HG02885 (cell line): ENCODE data around the gene TBX10.
"Not testable (repeated sequence)": the region's sequence is repeated elsewhere in the genome, so short reads cannot be mapped to it uniquely, and the experiment has no call there.

Experiments
- ATAC-seq: cut with Tn5 transposase; IDR thresholded peaks from one replicate; pipeline ENCODE4 v1.9.1; 2021; ENCODE audit warnings: mild to moderate bottlenecking; ENCODE audit not compliant: unreplicated experiment, poor library complexity

TBX10 gene

GRCh38 chr11:67604815-67605214 lies 34.7 kb downstream of the TBX10 start:
- no peak for ATAC-seq

- ATAC-seq, result not testable (repeated sequence)
Measured at GRCh38 chr11:67604119-67604518, 35.4 kb downstream of the TBX10 start.

- no peak for ATAC-seq
Measured at GRCh38 chr11:67601098-67601497, 38.5 kb downstream of the TBX10 start.

DNA sequence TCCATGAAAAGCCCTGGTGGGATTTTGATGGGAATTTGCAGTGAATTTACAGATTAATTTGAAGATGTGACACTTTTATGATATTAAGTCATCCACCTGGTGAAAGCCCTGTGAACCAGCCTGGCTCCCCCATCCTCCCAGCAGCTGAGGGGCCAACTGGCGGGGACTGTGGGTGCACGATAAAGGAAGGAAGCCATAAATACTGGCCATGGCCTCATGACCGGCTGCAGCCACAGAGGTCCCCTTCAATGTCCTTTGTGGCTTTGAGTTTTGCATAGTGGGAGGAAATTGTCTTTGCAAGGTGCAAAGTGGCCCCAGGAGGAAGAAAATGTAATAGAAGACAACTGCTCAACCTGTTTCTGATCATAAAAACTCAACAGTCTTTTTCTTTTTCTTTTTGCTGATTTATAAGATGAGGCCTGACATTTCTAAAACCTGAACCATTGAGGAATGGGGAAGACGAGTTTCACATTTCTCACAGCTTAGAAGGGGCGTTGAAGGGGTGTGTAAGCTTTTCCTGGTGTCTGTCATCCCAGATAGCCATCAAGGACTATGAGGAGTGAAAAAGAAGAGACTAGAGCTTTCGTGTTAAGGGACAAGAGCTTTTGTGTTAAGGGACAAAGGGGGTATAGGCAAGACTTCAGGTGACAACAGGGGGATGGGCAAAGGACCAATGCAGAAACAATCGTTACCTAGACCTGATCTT lies 39.1 kb downstream of the TBX10 start:
- peak; percentile 53 for ATAC-seq

DNA sequence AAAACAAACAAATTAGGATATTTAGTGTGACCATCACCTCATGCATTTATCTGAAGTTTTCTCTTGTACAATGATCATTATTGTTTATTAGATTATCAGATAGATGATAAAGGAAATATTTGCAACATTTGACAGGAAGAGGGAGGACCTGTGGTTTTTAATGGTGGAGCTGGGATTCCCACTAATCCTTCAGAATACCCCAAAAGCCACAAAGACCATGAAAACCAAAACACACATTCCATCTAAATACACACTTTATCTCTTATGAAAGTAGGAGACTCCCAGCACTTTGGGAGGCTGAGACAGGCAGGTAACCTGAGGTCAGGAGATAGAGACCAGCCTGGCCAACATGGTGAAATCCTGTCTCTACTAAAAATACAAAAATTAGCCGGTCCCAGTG lies 40.4 kb downstream of the TBX10 start:
- no peak for ATAC-seq

DNA sequence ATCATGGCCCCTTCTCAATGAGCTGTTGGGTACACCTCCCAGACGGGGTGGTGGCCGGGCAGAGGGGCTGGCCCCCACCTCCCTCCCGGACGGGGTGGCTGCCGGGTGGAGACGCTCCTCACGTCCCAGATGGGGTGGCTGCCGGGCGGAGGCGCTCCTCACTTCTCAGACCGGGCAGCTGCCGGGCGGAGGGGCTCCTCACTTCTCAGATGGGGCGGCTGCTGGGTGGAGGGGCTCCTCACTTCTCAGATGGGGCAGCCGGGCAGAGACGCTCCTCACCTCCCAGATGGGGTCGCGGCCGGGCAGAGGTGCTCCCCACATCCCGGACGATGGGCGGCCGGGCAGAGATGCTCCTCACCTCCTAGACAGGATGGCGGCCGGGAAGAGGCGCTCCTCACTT lies 41.6 kb downstream of the TBX10 start:
- not testable (repeated sequence) for ATAC-seq

GRCh38 chr11:67597458-67597857 lies 42.1 kb downstream of the TBX10 start:
- not testable (repeated sequence) for ATAC-seq

DNA sequence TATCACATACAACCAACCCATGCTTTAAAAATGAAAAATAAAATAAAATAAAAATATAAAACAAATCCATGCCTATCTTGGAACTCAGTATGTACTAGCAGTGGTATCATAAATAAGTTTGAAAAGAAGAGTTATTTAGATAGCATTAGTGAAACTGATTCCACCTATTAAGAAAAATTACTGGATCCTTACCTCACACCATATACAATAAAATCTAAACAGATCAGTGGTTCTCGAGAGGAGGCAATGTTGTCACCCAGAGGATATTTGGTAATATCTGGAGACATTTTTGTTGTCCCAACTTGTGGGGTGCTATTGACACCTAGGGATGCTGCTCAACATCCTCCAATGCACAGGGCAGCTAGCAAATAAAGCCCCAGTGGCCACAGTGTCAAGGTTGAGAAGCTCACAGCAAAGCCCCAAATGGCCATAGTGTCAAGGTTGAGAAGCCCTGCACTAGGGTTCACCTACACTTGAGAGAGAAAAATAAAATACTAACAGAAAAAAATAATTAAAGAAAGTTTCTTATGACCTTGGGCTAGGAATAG lies 42.7 kb downstream of the TBX10 start:
- ATAC-seq, result no peak

- no peak for ATAC-seq
Measured at GRCh38 chr11:67594480-67594879, 45.1 kb downstream of the TBX10 start.

- ATAC-seq, result no peak
Measured at GRCh38 chr11:67593565-67593905, 46.0 kb downstream of the TBX10 start.

- no peak for ATAC-seq
Measured at GRCh38 chr11:67592880-67593564, 46.5 kb downstream of the TBX10 start.

DNA sequence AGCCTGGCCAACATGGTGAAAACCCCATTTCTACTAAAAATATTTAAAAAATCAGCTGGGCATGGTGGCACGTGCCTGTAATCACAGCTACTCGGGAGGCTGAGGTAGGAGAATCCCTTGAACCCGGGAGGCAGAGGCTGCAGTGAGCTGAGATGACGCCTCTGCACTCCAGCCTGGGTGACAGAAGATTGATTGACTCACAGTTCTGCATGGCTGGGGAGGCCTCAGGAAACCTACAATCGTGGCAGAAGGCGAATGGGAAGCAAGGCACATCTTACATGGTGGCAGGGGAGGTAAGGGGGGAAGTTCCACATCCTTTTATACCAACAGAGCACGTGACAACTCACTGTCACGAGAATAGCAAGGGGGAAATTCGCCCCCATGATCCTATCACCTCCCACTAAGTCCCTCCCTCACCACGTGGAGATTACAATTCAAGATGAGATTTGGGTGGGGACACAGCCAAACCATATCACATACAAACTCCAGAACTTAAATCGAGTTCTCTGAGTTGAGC lies 50.6 kb downstream of the TBX10 start:
- not testable (repeated sequence) for ATAC-seq

DNA sequence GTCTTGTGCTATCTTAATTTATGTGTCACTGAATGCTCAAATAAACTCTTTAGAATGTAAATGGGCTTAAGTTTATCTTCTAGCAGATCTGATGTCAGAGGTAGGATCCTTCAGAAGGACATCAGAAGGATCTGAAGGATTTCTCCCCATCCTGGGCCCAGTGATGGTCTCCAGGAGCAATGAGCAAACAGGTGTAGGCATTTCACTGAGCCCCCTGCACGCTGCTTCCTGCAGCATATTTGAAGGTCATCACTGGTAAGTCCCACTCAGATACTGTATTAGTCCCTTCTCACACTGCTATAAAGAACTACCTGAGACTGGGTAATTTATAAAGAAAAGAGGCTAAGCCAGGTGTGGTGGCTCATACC lies 51.4 kb downstream of the TBX10 start:
- peak; percentile 14 for ATAC-seq

GRCh38 chr11:67586568-67587250 lies 52.9 kb downstream of the TBX10 start:
- ATAC-seq, result no peak

DNA sequence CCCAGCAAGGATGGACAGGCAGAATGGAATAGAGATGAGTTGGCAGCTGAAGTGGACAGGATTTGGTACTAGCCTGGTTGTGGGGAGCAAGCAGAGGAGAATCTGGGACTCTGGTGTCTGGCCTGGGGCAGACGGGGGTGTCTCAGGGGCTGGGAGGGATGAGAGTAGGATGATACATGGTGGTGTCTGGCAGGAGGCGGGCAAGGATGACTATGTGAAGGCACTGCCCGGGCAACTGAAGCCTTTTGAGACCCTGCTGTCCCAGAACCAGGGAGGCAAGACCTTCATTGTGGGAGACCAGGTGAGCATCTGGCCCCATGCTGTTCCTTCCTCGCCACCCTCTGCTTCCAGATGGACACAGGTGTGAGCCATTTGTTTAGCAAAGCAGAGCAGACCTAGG lies 53.7 kb downstream of the TBX10 start:
- ATAC-seq, result no peak

- ATAC-seq, result no peak
Measured at GRCh38 chr11:67584881-67585873, 54.4 kb downstream of the TBX10 start.

GRCh38 chr11:67584205-67584880 lies 55.2 kb downstream of the TBX10 start:
- ATAC-seq, result no peak

GRCh38 chr11:67583247-67584204 lies 56.0 kb downstream of the TBX10 start, which contains the start of gene GSTP1:
GSTP1 (plus strand) TSS chr11:67583812; CDS start chr11:67583844, 32 bp downstream.
- peak; percentile 76 for ATAC-seq
